Activated CD8-positive, alpha-beta T cell treated with anti-CD3 and anti-CD28 coated beads, Interleukin-2, amount 10 ng/mL, durations not matched to agents 7 days and 5 days (primary cell): ENCODE results near the gene HS3ST2. TPM values are rescaled to one million over a fixed set of nuclear protein-coding genes. Genes with fewer than 3 reads are reported as not detected.
A peak's percentile ranks its signal among the peaks of the same experiment; 100 is the strongest.

Source experiments
- ATAC-seq: fragments of 150-1000 bp; cut with Tn5 transposase; one replicate; pipeline ENCODE4 v1.10.0; 2021; ENCODE audit warnings: moderate library complexity
- CTCF ChIA-PET: fragments of 350-600 bp; sonication (Branson Sonifier 250); formaldehyde crosslinking; loops from one replicate; lab custom pipeline; 2021; ENCODE audit warnings: antibody characterized with exemption; lab: Charles Lee
- POLR2A ChIA-PET: fragments of 350-600 bp; sonication (Branson Sonifier 250); formaldehyde crosslinking; loops from one replicate; lab custom pipeline; 2021; ENCODE audit warnings: antibody characterized with exemption; lab: Charles Lee
- DNase-seq: peaks from one replicate; pipeline ENCODE4 v3.0.0-alpha.2; 2020
- H3K27ac Mint-ChIP-seq: one replicate; pipeline ENCODE4 v1.8.0; 2021; ENCODE audit warnings: mild to moderate bottlenecking, mixed read lengths
- H3K27me3 Mint-ChIP-seq: one replicate; pipeline ENCODE4 v1.8.0; 2021; ENCODE audit warnings: low read depth, mixed read lengths
- H3K36me3 Mint-ChIP-seq: one replicate; pipeline ENCODE4 v1.8.0; 2021; ENCODE audit warnings: low read depth, mixed read lengths
- H3K4me1 Mint-ChIP-seq: one replicate; pipeline ENCODE4 v1.8.0; 2021; ENCODE audit warnings: low read depth, mixed read lengths
- H3K4me3 Mint-ChIP-seq: one replicate; pipeline ENCODE4 v1.8.0; 2021; ENCODE audit warnings: mild to moderate bottlenecking, mixed read lengths
- H3K9me3 Mint-ChIP-seq: one replicate; pipeline ENCODE4 v1.8.0; 2022; ENCODE audit warnings: mixed read lengths; ENCODE audit not compliant: insufficient read depth
- total RNA-seq, 2 experiments: library from RNA; stranded (reverse); gene quantifications; one replicate each; pipeline ENCODE4 v1.2.3, GENCODE V29; 2021

Gene HS3ST2
- total RNA-seq, 2 experiments from 2014 or later, result not detected

GRCh38 chr16:22787466-22788192 is 26.3 kb upstream of the HS3ST2 start:
- POLR2A ChIA-PET, result no interaction called here
- Mint-ChIP-seq H3K27ac (no peak overlapping the region), H3K27me3 (peaks cover 9% of the 10 kb centered on the region), H3K4me3 (no peak overlapping the region), H3K36me3 (no peaks in the 10 kb centered on the region), H3K9me3 (no peaks in the 10 kb centered on the region), H3K4me1 (peaks cover 6% of the 10 kb centered on the region)
- ATAC-seq, result no peak
- CTCF ChIA-PET, result no interaction called here
- DNase-seq, result peak; percentile 27

- ChIA-PET CTCF (no interaction called here), POLR2A (no interaction called here)
- Mint-ChIP-seq H3K4me1 (peaks cover 6% of the 10 kb centered on the region), H3K27me3 (peaks cover 9% of the 10 kb centered on the region), H3K9me3 (no peaks in the 10 kb centered on the region), H3K27ac (no peak overlapping the region), H3K36me3 (no peaks in the 10 kb centered on the region), H3K4me3 (no peak overlapping the region)
- no peak for DNase-seq
- no peak for ATAC-seq
Observed at GRCh38 chr16:22788193-22788530, 25.8 kb upstream of the HS3ST2 start.

GRCh38 chr16:22789281-22789945 is 24.5 kb upstream of the HS3ST2 start:
- DNase-seq, result no peak
- Mint-ChIP-seq H3K9me3 (no peaks in the 10 kb centered on the region), H3K27me3 (peaks cover 5% of the 10 kb centered on the region)

GRCh38 chr16:22797551-22797950 is 16.4 kb upstream of the HS3ST2 start:
- CTCF ChIA-PET, result no interaction called here

More at GRCh38 chr16:22789281-22789945, 24.5 kb upstream of the HS3ST2 start:
- no peak for ATAC-seq
- POLR2A ChIA-PET, result no interaction called here
- CTCF ChIA-PET, result interaction anchor here (0.6 kb wide), 1 partner anchor 98 kb away, joined by 3 read pairs; no protein-coding TSS in a partner anchor
- no peak overlapping the region for H3K4me3 Mint-ChIP-seq
- peaks cover 6% of the 10 kb centered on the region for H3K4me1 Mint-ChIP-seq
- H3K36me3 Mint-ChIP-seq, result no peaks in the 10 kb centered on the region
- no peak overlapping the region for H3K27ac Mint-ChIP-seq

GRCh38 chr16:22799113-22799512 is 14.8 kb upstream of the HS3ST2 start:
- Mint-ChIP-seq H3K4me1 (no peaks in the 10 kb centered on the region), H3K4me3 (no peak overlapping the region), H3K9me3 (peaks cover 3% of the 10 kb centered on the region), H3K36me3 (no peaks in the 10 kb centered on the region), H3K27ac (no peak overlapping the region), H3K27me3 (peaks cover 21% of the 10 kb centered on the region)
- ChIA-PET CTCF (no interaction called here), POLR2A (no interaction called here)
- DNase-seq, result no peak
- ATAC-seq, result no peak

More at GRCh38 chr16:22797551-22797950, 16.4 kb upstream of the HS3ST2 start:
- Mint-ChIP-seq H3K36me3 (no peaks in the 10 kb centered on the region), H3K27ac (no peak overlapping the region), H3K4me1 (no peaks in the 10 kb centered on the region), H3K9me3 (peaks cover 3% of the 10 kb centered on the region), H3K4me3 (no peak overlapping the region), H3K27me3 (peaks cover 20% of the 10 kb centered on the region)
- ATAC-seq (no peak), DNase-seq (no peak)
- POLR2A ChIA-PET, result no interaction called here

- H3K4me3 Mint-ChIP-seq, result no peak overlapping the region
- POLR2A ChIA-PET, result no interaction called here
- ATAC-seq, result no peak
- H3K27me3 Mint-ChIP-seq, result peaks cover 10% of the 10 kb centered on the region
- CTCF ChIA-PET, result no interaction called here
- no peaks in the 10 kb centered on the region for H3K36me3 Mint-ChIP-seq
- no peaks in the 10 kb centered on the region for H3K4me1 Mint-ChIP-seq
- DNase-seq, result no peak
- H3K27ac Mint-ChIP-seq, result no peak overlapping the region
- no peaks in the 10 kb centered on the region for H3K9me3 Mint-ChIP-seq
Observed at GRCh38 chr16:22804893-22805292, 9.1 kb upstream of the HS3ST2 start.

GRCh38 chr16:22805326-22805725 is 8.6 kb upstream of the HS3ST2 start:
- ATAC-seq (no peak), DNase-seq (no peak)
- Mint-ChIP-seq H3K9me3 (no peaks in the 10 kb centered on the region), H3K36me3 (no peaks in the 10 kb centered on the region), H3K4me1 (no peaks in the 10 kb centered on the region), H3K27ac (no peak overlapping the region), H3K27me3 (peaks cover 10% of the 10 kb centered on the region), H3K4me3 (no peak overlapping the region)
- CTCF ChIA-PET, result no interaction called here
- POLR2A ChIA-PET, result no interaction called here

- no peak overlapping the region for H3K27ac Mint-ChIP-seq
- ChIA-PET CTCF (no interaction called here), POLR2A (no interaction called here)
- H3K4me1 Mint-ChIP-seq, result no peaks in the 10 kb centered on the region
- no peak for DNase-seq
- H3K9me3 Mint-ChIP-seq, result no peaks in the 10 kb centered on the region
- peaks cover 10% of the 10 kb centered on the region for H3K27me3 Mint-ChIP-seq
- H3K4me3 Mint-ChIP-seq, result no peak overlapping the region
- no peak for ATAC-seq
- H3K36me3 Mint-ChIP-seq, result no peaks in the 10 kb centered on the region
Observed at GRCh38 chr16:22806811-22807210, 7.2 kb upstream of the HS3ST2 start.

GRCh38 chr16:22810226-22810625 is 3.7 kb upstream of the HS3ST2 start:
- CTCF ChIA-PET, result no interaction called here
- H3K36me3 Mint-ChIP-seq, result peaks cover 5% of the 10 kb centered on the region
- DNase-seq (no peak), ATAC-seq (no peak)
- H3K27ac Mint-ChIP-seq, result no peak overlapping the region
- no peak overlapping the region for H3K4me3 Mint-ChIP-seq
- H3K4me1 Mint-ChIP-seq, result peaks cover 6% of the 10 kb centered on the region
- no peaks in the 10 kb centered on the region for H3K9me3 Mint-ChIP-seq
- H3K27me3 Mint-ChIP-seq, result peaks cover 28% of the 10 kb centered on the region
- POLR2A ChIA-PET, result no interaction called here

GRCh38 chr16:22813223-22813947 is 577 bp upstream of the HS3ST2 start:
- H3K36me3 Mint-ChIP-seq, result peaks cover 5% of the 10 kb centered on the region
- POLR2A ChIA-PET, result no interaction called here
- H3K27me3 Mint-ChIP-seq, result peaks cover 38% of the 10 kb centered on the region
- no peak overlapping the region for H3K4me3 Mint-ChIP-seq
- peaks cover 6% of the 10 kb centered on the region for H3K4me1 Mint-ChIP-seq
- no peak overlapping the region for H3K27ac Mint-ChIP-seq
- no peaks in the 10 kb centered on the region for H3K9me3 Mint-ChIP-seq
- no peak for ATAC-seq
- CTCF ChIA-PET, result interaction anchor here (1.2 kb wide), 1 partner anchor 117 kb away, joined by 3 read pairs; no protein-coding TSS in a partner anchor
- peak; percentile 44 for DNase-seq

GRCh38 chr16:22814711-22815105 is 746 bp downstream of the HS3ST2 start:
- CTCF ChIA-PET, result no interaction called here

GRCh38 chr16:22815863-22816262 is 1.9 kb downstream of the HS3ST2 start:
- H3K4me1 Mint-ChIP-seq, result peaks cover 6% of the 10 kb centered on the region
- ATAC-seq (no peak), DNase-seq (no peak)
- ChIA-PET POLR2A (no interaction called here), CTCF (no interaction called here)
- no peaks in the 10 kb centered on the region for H3K9me3 Mint-ChIP-seq
- no peak overlapping the region for H3K4me3 Mint-ChIP-seq
- peaks cover 5% of the 10 kb centered on the region for H3K36me3 Mint-ChIP-seq
- peaks cover 35% of the 10 kb centered on the region for H3K27me3 Mint-ChIP-seq
- H3K27ac Mint-ChIP-seq, result no peak overlapping the region

More at GRCh38 chr16:22814711-22815105, 746 bp downstream of the HS3ST2 start:
- Mint-ChIP-seq H3K27me3 (peaks cover 35% of the 10 kb centered on the region), H3K36me3 (peaks cover 5% of the 10 kb centered on the region), H3K9me3 (no peaks in the 10 kb centered on the region), H3K27ac (no peak overlapping the region), H3K4me3 (no peak overlapping the region), H3K4me1 (peaks cover 6% of the 10 kb centered on the region)
- DNase-seq (no peak), ATAC-seq (no peak)
- POLR2A ChIA-PET, result no interaction called here
